Tibial nerve (tissue), 4 donors: ENCODE measurements around the gene IGSF9. TPM values are rescaled to one million over a fixed set of nuclear protein-coding genes. Genes with fewer than 3 reads are reported as not detected.

Source experiments
- DNase-seq, 2 donors: peaks; one replicate each; pipeline ENCODE4 v3.0.0-alpha.2; 2019; ENCODE audit warnings: low spot score in 2 of 2
- H3K27ac ChIP-seq, 4 donors: fragments of 200-600 bp; sonication (generic) in 3 of 4; one replicate each; pipeline ENCODE4 v1.5.1; 2017 to 2019; ENCODE audit warnings: mild to moderate bottlenecking in 1 of 4
- H3K27me3 ChIP-seq, 2 donors: fragments of 200-600 bp; sonication (generic) in 1 of 2; one replicate each; pipeline versions ENCODE4 v1.5.1 to v1.6.0; 2017 to 2019
- H3K36me3 ChIP-seq, 3 donors: fragments of 200-600 bp; sonication (generic); one replicate each; pipeline ENCODE4 v1.5.1; 2018 to 2019
- H3K4me1 ChIP-seq, 4 donors: fragments of 200-600 bp; sonication (generic) in 3 of 4; one replicate each; pipeline ENCODE4 v1.5.1; 2017 to 2019
- H3K4me3 ChIP-seq, 4 donors: fragments of 200-600 bp; sonication (generic) in 3 of 4; one replicate each; pipeline ENCODE4 v1.5.1; 2017 to 2019; ENCODE audit warnings: mild to moderate bottlenecking in 1 of 4, moderate library complexity in 1 of 4
- H3K9me3 ChIP-seq, 4 donors: fragments of 200-600 bp; sonication (generic) in 3 of 4; one replicate each; pipeline ENCODE4 v1.5.1; 2017 to 2019
- EP300 ChIP-seq, 2 donors: sonication (generic); formaldehyde crosslinking; IDR thresholded peaks; one replicate each; pipeline ENCODE4 v1.6.1; 2017; ENCODE audit warnings: antibody characterized with exemption in 2 of 2, mild to moderate bottlenecking in 1 of 2
- POLR2A ChIP-seq, 2 donors: fragments of 450-650 bp; IDR thresholded peaks; one replicate each; pipeline ENCODE4 v1.6.1; 2017; ENCODE audit warnings: antibody characterized with exemption in 2 of 2, mild to moderate bottlenecking in 2 of 2, moderate library complexity in 2 of 2
- WGBS, 2 donors: methylation state at CpG; one replicate each; pipeline ENCODE4 v1.1.5; 2018; 5-methylcytosine and 5-hydroxymethylcytosine counted together
- total RNA-seq, 4 donors: library from RNA; depleted of rRNA; stranded (reverse); fragments of >200 nt; gene quantifications; one replicate each; pipeline ENCODE4 v1.1.0, GENCODE V29; 2016
- TF ChIP-seq, protein P1 (sequence below), 5 experiments: fragments of 200-600 bp in 3 of 5; fragments of 450-650 bp in 2 of 5; sonication (generic) in 3 of 5; IDR thresholded peaks; one replicate each; pipeline ENCODE4 v1.5.1; 2016 to 2019; ENCODE audit warnings: antibody characterized with exemption in 5 of 5, mild to moderate bottlenecking in 3 of 5, moderate library complexity in 2 of 5

IGSF9 gene
- total RNA-seq, 4 donors from 2014 or later, result 0.20 to 0.63 TPM; not detected in 2

- Histone ChIP-seq H3K27ac (no peak overlapping the region), H3K4me3 (no peak overlapping the region), H3K36me3 (no peaks in the 10 kb centered on the region), H3K9me3 (no peaks in the 10 kb centered on the region), H3K27me3 (no peaks in the 10 kb centered on the region), H3K4me1 (no peaks in the 10 kb centered on the region)
- DNase-seq, result no peak
- WGBS, 2 donors, result 68 to 79% methylated on average over 4 of the region's 4 CpGs
- TF ChIP-seq, protein P1, sequence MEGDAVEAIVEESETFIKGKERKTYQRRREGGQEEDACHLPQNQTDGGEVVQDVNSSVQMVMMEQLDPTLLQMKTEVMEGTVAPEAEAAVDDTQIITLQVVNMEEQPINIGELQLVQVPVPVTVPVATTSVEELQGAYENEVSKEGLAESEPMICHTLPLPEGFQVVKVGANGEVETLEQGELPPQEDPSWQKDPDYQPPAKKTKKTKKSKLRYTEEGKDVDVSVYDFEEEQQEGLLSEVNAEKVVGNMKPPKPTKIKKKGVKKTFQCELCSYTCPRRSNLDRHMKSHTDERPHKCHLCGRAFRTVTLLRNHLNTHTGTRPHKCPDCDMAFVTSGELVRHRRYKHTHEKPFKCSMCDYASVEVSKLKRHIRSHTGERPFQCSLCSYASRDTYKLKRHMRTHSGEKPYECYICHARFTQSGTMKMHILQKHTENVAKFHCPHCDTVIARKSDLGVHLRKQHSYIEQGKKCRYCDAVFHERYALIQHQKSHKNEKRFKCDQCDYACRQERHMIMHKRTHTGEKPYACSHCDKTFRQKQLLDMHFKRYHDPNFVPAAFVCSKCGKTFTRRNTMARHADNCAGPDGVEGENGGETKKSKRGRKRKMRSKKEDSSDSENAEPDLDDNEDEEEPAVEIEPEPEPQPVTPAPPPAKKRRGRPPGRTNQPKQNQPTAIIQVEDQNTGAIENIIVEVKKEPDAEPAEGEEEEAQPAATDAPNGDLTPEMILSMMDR (IDR thresholded peaks at IDR 0.05), result no peak
- TF ChIP-seq POLR2A (IDR thresholded peaks at IDR 0.05) (no peak), EP300 (IDR thresholded peaks at IDR 0.05) (no peak)
Observed at GRCh38 chr1:159991513-159991912, 46.1 kb upstream of the IGSF9 start.

DNA sequence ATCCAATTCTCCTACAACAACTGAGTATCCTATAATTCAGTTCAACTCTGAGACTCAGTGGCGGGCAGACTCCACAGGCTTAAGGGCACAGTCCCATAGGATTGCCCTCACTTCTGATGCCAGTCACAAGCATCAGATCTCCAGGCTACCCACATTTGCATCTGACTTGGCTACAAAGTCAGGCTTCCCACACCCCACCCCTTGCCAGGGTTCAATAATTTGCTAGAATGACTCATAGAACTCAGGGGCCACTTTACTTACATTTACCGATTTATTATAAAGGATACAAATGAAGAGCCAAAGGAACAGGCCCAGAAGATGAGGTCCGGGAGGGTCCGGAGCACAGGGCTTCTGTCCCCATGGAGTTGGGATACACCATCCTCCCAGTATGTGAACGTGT is 44.6 kb upstream of the IGSF9 start:
- no peaks in the 10 kb centered on the region for H3K36me3 ChIP-seq
- no peak for DNase-seq
- no peaks in the 10 kb centered on the region for H3K9me3 ChIP-seq
- 81 to 82% methylated on average over 5 of the region's 5 CpGs for WGBS, 2 donors
- no peaks in the 10 kb centered on the region for H3K27me3 ChIP-seq
- TF ChIP-seq, protein P1 (IDR thresholded peaks at IDR 0.05), result no peak
- TF ChIP-seq POLR2A (IDR thresholded peaks at IDR 0.05) (no peak), EP300 (IDR thresholded peaks at IDR 0.05) (no peak)
- H3K4me1 ChIP-seq, result no peaks in the 10 kb centered on the region
- H3K27ac ChIP-seq, result no peak overlapping the region
- no peak overlapping the region for H3K4me3 ChIP-seq

DNA sequence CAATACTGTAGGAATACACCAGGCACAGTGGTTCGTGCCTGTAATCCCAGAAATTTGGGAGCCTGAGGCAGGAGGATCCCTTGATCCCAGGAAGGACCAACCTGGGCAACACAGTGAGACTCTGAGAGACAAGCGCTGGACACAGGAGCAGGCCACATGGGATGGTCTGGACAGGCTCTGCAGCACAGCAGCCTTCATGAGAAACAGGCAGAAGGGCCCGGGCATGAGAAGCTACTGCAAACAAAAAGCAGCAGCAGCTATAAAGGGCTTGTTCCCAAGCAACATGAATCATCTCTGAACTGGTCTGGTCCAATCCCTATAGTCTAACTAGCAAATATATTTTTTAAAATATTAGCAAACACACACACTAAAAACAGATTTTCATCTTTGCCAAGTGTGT is 44.2 kb upstream of the IGSF9 start:
- Histone ChIP-seq H3K36me3 (no peaks in the 10 kb centered on the region), H3K4me3 (no peak overlapping the region), H3K27ac (no peak overlapping the region), H3K4me1 (no peaks in the 10 kb centered on the region), H3K9me3 (no peaks in the 10 kb centered on the region), H3K27me3 (no peaks in the 10 kb centered on the region)
- TF ChIP-seq, protein P1 (IDR thresholded peaks at IDR 0.05), result no peak
- TF ChIP-seq POLR2A (IDR thresholded peaks at IDR 0.05), result no peak
- TF ChIP-seq EP300 (IDR thresholded peaks at IDR 0.05), result no peak
- no peak for DNase-seq
- WGBS, 2 donors, result 81 to 87% methylated on average over 3 of the region's 3 CpGs

DNA sequence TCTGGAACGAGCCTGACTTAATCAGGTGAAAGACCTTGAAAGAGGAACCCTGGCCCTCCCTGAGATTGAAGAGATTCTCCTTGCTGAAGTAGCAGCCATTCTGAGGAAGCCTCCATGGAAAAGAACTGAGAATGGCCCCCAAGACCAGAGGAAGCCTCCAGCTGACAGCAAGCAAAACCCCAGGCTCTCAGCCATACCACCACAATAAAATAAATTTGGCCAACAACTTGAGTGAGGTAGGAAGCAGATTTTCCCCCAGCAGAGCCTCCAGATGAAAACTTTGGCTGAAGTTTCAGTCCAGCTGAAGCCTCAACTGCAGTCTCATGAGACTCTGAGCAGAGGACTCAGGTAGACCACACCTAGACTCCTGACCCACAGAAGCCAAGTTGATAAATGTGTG is 42.6 kb upstream of the IGSF9 start:
- DNase-seq, result no peak

DNA sequence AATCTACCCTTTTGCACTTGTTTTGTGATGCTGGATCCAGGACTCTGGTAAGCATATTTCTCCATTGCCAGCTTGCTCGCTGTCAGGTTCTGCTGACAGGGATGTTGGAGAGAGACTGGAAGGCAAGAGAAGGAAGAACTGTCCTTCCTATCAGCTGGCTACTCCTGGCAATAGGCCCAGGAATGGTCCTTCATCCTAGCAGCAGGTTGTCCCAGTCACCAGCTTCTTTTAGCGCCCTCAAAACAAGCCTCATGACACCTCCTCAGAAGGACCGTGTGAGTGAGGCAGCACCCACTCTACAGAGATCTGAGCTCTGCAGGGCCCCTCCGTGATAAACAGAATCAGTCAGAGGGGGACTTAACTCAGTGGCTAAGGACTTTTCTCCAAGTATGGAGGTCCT is 41.8 kb upstream of the IGSF9 start:
- no peaks in the 10 kb centered on the region for H3K36me3 ChIP-seq
- no peak for TF ChIP-seq EP300 (IDR thresholded peaks at IDR 0.05)
- no peak for TF ChIP-seq POLR2A (IDR thresholded peaks at IDR 0.05)
- TF ChIP-seq, protein P1 (IDR thresholded peaks at IDR 0.05), result no peak
- no peaks in the 10 kb centered on the region for H3K27me3 ChIP-seq
- no peak for DNase-seq
- H3K4me1 ChIP-seq, result no peaks in the 10 kb centered on the region
- no peak overlapping the region for H3K4me3 ChIP-seq
- no peak overlapping the region for H3K27ac ChIP-seq
- no peaks in the 10 kb centered on the region for H3K9me3 ChIP-seq
- WGBS, 2 donors, result 66 to 75% methylated on average over 4 of the region's 4 CpGs

More for the DNA sequence above, 42.6 kb upstream of the IGSF9 start:
- Histone ChIP-seq H3K27ac (no peak overlapping the region), H3K4me1 (no peaks in the 10 kb centered on the region), H3K36me3 (no peaks in the 10 kb centered on the region), H3K4me3 (no peak overlapping the region), H3K9me3 (no peaks in the 10 kb centered on the region), H3K27me3 (no peaks in the 10 kb centered on the region)
- WGBS, 2 donors, result 76 to 77% methylated on average over 1 of the region's 1 CpG
- no peak for TF ChIP-seq EP300 (IDR thresholded peaks at IDR 0.05)

DNA sequence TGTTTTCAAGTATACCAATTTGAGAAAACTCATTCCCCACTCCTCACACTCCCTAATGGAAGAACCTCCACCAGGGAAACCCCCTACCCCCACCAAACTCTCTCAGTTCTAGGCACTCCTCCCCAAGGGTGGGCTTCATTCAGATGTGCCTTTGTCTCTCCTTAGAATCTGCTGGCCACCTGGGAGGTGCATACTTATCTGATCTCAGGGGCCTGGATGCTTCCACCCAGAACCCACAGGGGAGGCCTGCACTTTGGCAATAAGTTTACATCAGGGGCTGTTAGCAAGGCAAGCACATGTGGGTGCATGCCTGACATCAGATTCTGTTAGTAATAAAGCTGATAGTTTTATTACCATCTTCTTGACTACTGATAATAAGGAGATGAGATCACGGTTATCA is 41.1 kb upstream of the IGSF9 start:
- WGBS, 2 donors, result 83 to 96% methylated on average over 1 of the region's 1 CpG
- H3K9me3 ChIP-seq, result no peaks in the 10 kb centered on the region
- no peaks in the 10 kb centered on the region for H3K27me3 ChIP-seq

More for the DNA sequence above, 41.1 kb upstream of the IGSF9 start:
- Histone ChIP-seq H3K27ac (no peak overlapping the region), H3K4me3 (no peak overlapping the region), H3K4me1 (no peaks in the 10 kb centered on the region), H3K36me3 (no peaks in the 10 kb centered on the region)
- TF ChIP-seq POLR2A (IDR thresholded peaks at IDR 0.05), result no peak
- TF ChIP-seq EP300 (IDR thresholded peaks at IDR 0.05), result no peak
- TF ChIP-seq, protein P1 (IDR thresholded peaks at IDR 0.05), result no peak
- DNase-seq, result no peak
